ENCODE measurements around the gene IGLL1.

The IGLL1 gene

GRCh38 chr22:23525510-23525909 is 54.6 kb downstream of the IGLL1 start:
- Histone ChIP-seq H3K9ac (ENCODE audit: low read depth, low read length) (no peak overlapping the region), H3K36me3 (ENCODE audit: insufficient read depth, low read length) (no peaks in the 10 kb centered on the region), H3K4me1 (ENCODE audit: insufficient read depth, low read length) (peaks cover 12% of the 10 kb centered on the region; the same call in 1 of the 2 replicates), H3K9me3 (ENCODE audit: control insufficient read depth, insufficient read depth, low read length) (no peaks in the 10 kb centered on the region)

DNA sequence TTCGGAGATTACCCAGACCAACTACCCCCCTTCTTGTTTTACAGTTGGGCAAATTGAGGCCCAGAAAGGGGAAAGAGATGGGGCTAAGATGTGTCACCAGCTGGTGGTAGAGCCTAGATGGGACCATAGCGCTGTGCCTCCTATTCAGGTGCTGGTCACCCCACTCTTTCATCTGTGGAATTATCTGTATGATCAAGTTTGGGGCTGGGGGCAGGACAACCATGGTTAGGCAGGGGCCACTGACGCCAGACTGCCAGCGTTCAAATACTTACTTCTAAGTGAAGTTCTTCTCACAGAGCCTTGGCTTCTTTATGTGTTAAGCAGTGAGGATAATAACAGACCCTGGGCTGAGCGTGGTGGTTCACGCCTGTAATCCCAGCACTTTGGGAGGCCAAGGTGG is 55.9 kb downstream of the IGLL1 start:
- Histone ChIP-seq H3K9me3 (ENCODE audit: control insufficient read depth, insufficient read depth, low read length) (no peaks in the 10 kb centered on the region), H3K36me3 (ENCODE audit: insufficient read depth, low read length) (no peaks in the 10 kb centered on the region), H3K4me1 (ENCODE audit: insufficient read depth, low read length) (peaks cover 13% of the 10 kb centered on the region; the same call in 1 of the 2 replicates), H3K9ac (ENCODE audit: low read depth, low read length) (no peak overlapping the region)

DNA sequence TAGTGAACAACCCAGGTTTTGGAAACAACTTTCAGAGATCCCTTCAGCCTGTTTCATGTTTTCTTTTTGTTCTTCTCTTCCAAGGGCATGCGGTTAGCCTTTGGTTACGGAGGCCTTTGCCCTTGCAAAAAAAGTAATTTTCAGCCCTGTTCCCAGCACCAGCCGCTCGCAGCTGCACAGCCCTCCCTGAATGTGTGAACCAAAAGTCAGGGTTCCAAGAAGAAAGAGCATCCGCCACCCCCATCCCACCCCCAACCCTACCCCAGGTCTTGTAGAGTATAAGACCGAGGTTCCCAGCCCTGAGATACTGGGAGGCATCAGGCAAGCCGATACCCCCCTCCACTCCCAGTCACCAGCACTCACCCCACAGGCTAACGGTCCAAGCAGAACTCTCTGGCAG is 56.4 kb downstream of the IGLL1 start:
- Histone ChIP-seq H3K36me3 (ENCODE audit: insufficient read depth, low read length) (no peaks in the 10 kb centered on the region), H3K9ac (ENCODE audit: low read depth, low read length) (no peak overlapping the region), H3K9me3 (ENCODE audit: control insufficient read depth, insufficient read depth, low read length) (no peaks in the 10 kb centered on the region), H3K4me1 (ENCODE audit: insufficient read depth, low read length) (peaks cover 8% of the 10 kb centered on the region; the same call in 1 of the 2 replicates)

All from ES-I3 (cell line).